BJ (cell line): ENCODE data around the gene SENP5. TPM values are rescaled to one million over a fixed set of nuclear protein-coding genes. Genes with fewer than 3 reads are reported as not detected.
"Not testable (repeated sequence)": the region's sequence is repeated elsewhere in the genome, so short reads cannot be mapped to it uniquely, and the experiment has no call there.

Source experiments
- CTCF ChIA-PET: fragments of 350-600 bp; formaldehyde crosslinking; extraction: SDS; loops from one replicate; lab custom pipeline; 2021; ENCODE audit warnings: antibody characterized with exemption, inconsistent platforms; lab: Yijun Ruan, JAX
- POLR2A ChIA-PET: fragments of 300-600 bp; sonication (Branson Sonifier 250); formaldehyde crosslinking; extraction: SDS; loops from one replicate; lab custom pipeline; 2021; ENCODE audit warnings: antibody characterized with exemption; lab: Charles Lee
- DNase-seq: peaks from one replicate; pipeline ENCODE4 v3.0.0-alpha.2; 2011; ENCODE audit warnings: low read depth
- H3K27me3 ChIP-seq: 2 replicates; pipeline ENCODE4 v1.6.0; 2011; ENCODE audit warnings: low read length; ENCODE audit not compliant: control insufficient read depth, insufficient read depth
- H3K36me3 ChIP-seq: 2 replicates; pipeline ENCODE4 v1.5.1; 2011; ENCODE audit warnings: low read length; ENCODE audit not compliant: control insufficient read depth, insufficient read depth
- H3K4me3 ChIP-seq: 2 replicates; pipeline ENCODE4 v1.5.1; 2011; ENCODE audit warnings: low read depth, mild to moderate bottlenecking, control low read depth, low read length
- CTCF ChIP-seq: IDR thresholded peaks from 2 replicates; pipeline ENCODE4 v1.5.1; 2011; ENCODE audit warnings: low read depth, mild to moderate bottlenecking, control low read depth, inconsistent platforms, low read length, moderate library complexity; ENCODE audit not compliant: insufficient read depth
- polyA plus RNA-seq: library from polyadenylated mRNA; depleted of rRNA; stranded (reverse); fragments of >200 nt; gene quantifications from 2 replicates; pipeline ENCODE4 v1.2.3, GENCODE V29; 2011

Gene SENP5
- polyA plus RNA-seq, 1 experiment, result 12.0 TPM

GRCh38 chr3:196938124-196938523 is 70.4 kb downstream of the SENP5 start:
- ChIA-PET POLR2A (no interaction called here), CTCF (no interaction called here)
- no peak for TF ChIP-seq CTCF
- Histone ChIP-seq H3K36me3 (peaks cover 9% of the 10 kb centered on the region), H3K4me3 (no peak overlapping the region), H3K27me3 (no peaks in the 10 kb centered on the region)
- DNase-seq, result no peak

GRCh38 chr3:196938576-196938975 is 70.9 kb downstream of the SENP5 start:
- ChIA-PET POLR2A (no interaction called here), CTCF (no interaction called here)
- no peak for DNase-seq
- no peaks in the 10 kb centered on the region for H3K27me3 ChIP-seq
- no peak for TF ChIP-seq CTCF
- no peak overlapping the region for H3K4me3 ChIP-seq
- H3K36me3 ChIP-seq, result peaks cover 9% of the 10 kb centered on the region

GRCh38 chr3:196941729-196942225 is 74.1 kb downstream of the SENP5 start:
- no peak for DNase-seq
- CTCF ChIA-PET, result interaction anchor here (0.9 to 1.7 kb wide), 10 partner anchors 11 to 332 kb away, joined by 3 to 4 read pairs (median 3); partner anchors contain the start of gene PIGZ

GRCh38 chr3:196942226-196942914 is 74.7 kb downstream of the SENP5 start, which contains the start of gene NCBP2:
Gene NCBP2, minus strand, starts transcription at chr3:196942528. Its CDS starts 25 bp downstream, at chr3:196942503.
- no peaks in the 10 kb centered on the region for H3K27me3 ChIP-seq
- H3K36me3 ChIP-seq, result peaks cover 3% of the 10 kb centered on the region
- peak; percentile 80 for DNase-seq
- ChIA-PET POLR2A (no interaction called here), CTCF (interaction anchor here (0.8 to 1.7 kb wide), 11 partner anchors 9 to 333 kb away, joined by 3 to 4 read pairs (median 3); no protein-coding TSS in a partner anchor)
- H3K4me3 ChIP-seq, result peak within 1 kb of the TSS; percentile 54
- peak; percentile 73 for TF ChIP-seq CTCF

More at GRCh38 chr3:196941729-196942225, 74.1 kb downstream of the SENP5 start:
- POLR2A ChIA-PET, result no interaction called here
- H3K27me3 ChIP-seq, result no peaks in the 10 kb centered on the region
- H3K4me3 ChIP-seq, result peak overlapping the region; percentile 54
- peaks cover 5% of the 10 kb centered on the region for H3K36me3 ChIP-seq
- TF ChIP-seq CTCF, result no peak

GRCh38 chr3:196942915-196943277 is 75.2 kb downstream of the SENP5 start:
- ChIA-PET POLR2A (no interaction called here), CTCF (interaction anchor here (0.8 to 1.7 kb wide), 8 partner anchors 9 to 333 kb away, joined by 3 to 4 read pairs (median 4); no protein-coding TSS in a partner anchor)
- Histone ChIP-seq H3K36me3 (0 out of 2 replicates have a peak, but pooled peaks cover 1% of the 10 kb centered on the region), H3K27me3 (no peaks in the 10 kb centered on the region), H3K4me3 (peak overlapping the region; percentile 54)
- TF ChIP-seq CTCF, result no peak
- no peak for DNase-seq

GRCh38 chr3:196944037-196944790 is 76.5 kb downstream of the SENP5 start:
- POLR2A ChIA-PET, H3K27me3 ChIP-seq, DNase-seq, H3K36me3 ChIP-seq, CTCF ChIA-PET, H3K4me3 ChIP-seq: not testable (repeated sequence)
